ENCODE data around the gene ENG.

ENG gene

GRCh38 chr9:127812011-127812410 is 42.4 kb downstream of the ENG start:
- no peak overlapping the region for H3K27ac ChIP-seq (ENCODE audit: low read length)
- ATAC-seq (ENCODE audit: insufficient read depth, low read depth) (no peak), DNase-seq (no peak)
- H3K4me3 ChIP-seq (ENCODE audit: low read depth in 1 of 2, low read length in 2 of 2): no peak overlapping the region
- no peak overlapping the region for H3K4me2 ChIP-seq (ENCODE audit: insufficient read depth, low read length)
- no peak overlapping the region for H3K9ac ChIP-seq (ENCODE audit: low read depth, low read length)
- peaks cover 11% of the 10 kb centered on the region for H4K20me1 ChIP-seq (ENCODE audit: insufficient read depth, low read length)
- no peaks in the 10 kb centered on the region for H3K27me3 ChIP-seq (ENCODE audit: insufficient read depth, low read length, poor library complexity)
- no peaks in the 10 kb centered on the region for H3K4me1 ChIP-seq (ENCODE audit: insufficient read depth, low read length)
- no peak for TF ChIP-seq EZH2 (IDR thresholded peaks at IDR 0.05; ENCODE audit: borderline replicate concordance, low read depth, low read length, severe bottlenecking)
- TF ChIP-seq CTCF (IDR thresholded peaks at IDR 0.05; ENCODE audit: borderline replicate concordance, extremely low read depth, low read length, poor library complexity, severe bottlenecking): no peak
- peaks cover 80% of the 10 kb centered on the region for H3K36me3 ChIP-seq (ENCODE audit: insufficient read depth, low read length)
- H2AFZ ChIP-seq (ENCODE audit: low read depth, low read length): no peak overlapping the region
- no peaks in the 10 kb centered on the region for H3K9me3 ChIP-seq (ENCODE audit: insufficient read depth, low read length, severe bottlenecking)
- peaks cover 7% of the 10 kb centered on the region; the same call in 1 of the 2 replicates for H3K79me2 ChIP-seq (ENCODE audit: insufficient read depth, low read length)

- no peak for TF ChIP-seq EZH2 (IDR thresholded peaks at IDR 0.05; ENCODE audit: borderline replicate concordance, low read depth, low read length, severe bottlenecking)
- TF ChIP-seq CTCF (IDR thresholded peaks at IDR 0.05; ENCODE audit: borderline replicate concordance, extremely low read depth, low read length, poor library complexity, severe bottlenecking): no peak
- Histone ChIP-seq H3K4me1 (ENCODE audit: insufficient read depth, low read length) (no peaks in the 10 kb centered on the region), H3K79me2 (ENCODE audit: insufficient read depth, low read length) (peaks cover 12% of the 10 kb centered on the region), H3K4me2 (ENCODE audit: insufficient read depth, low read length) (no peak overlapping the region), H3K36me3 (ENCODE audit: insufficient read depth, low read length) (peaks cover 80% of the 10 kb centered on the region), H3K9me3 (ENCODE audit: insufficient read depth, low read length, severe bottlenecking) (no peaks in the 10 kb centered on the region), H2AFZ (ENCODE audit: low read depth, low read length) (no peak overlapping the region), H3K9ac (ENCODE audit: low read depth, low read length) (no peak overlapping the region), H3K27ac (ENCODE audit: low read length) (no peak overlapping the region), H3K27me3 (ENCODE audit: insufficient read depth, low read length, poor library complexity) (no peaks in the 10 kb centered on the region), H4K20me1 (ENCODE audit: insufficient read depth, low read length) (peaks cover 15% of the 10 kb centered on the region), H3K4me3 (ENCODE audit: low read depth in 1 of 2, low read length in 2 of 2) (no peak overlapping the region)
- ATAC-seq (ENCODE audit: insufficient read depth, low read depth) (no peak), DNase-seq (no peak)
Measured at GRCh38 chr9:127810378-127811187, 43.9 kb downstream of the ENG start.

GRCh38 chr9:127809540-127810377 is 44.7 kb downstream of the ENG start:
- peaks cover 15% of the 10 kb centered on the region for H4K20me1 ChIP-seq (ENCODE audit: insufficient read depth, low read length)
- H2AFZ ChIP-seq (ENCODE audit: low read depth, low read length): no peak overlapping the region
- no peak overlapping the region for H3K4me3 ChIP-seq (ENCODE audit: low read depth in 1 of 2, low read length in 2 of 2)
- no peak for TF ChIP-seq CTCF (IDR thresholded peaks at IDR 0.05; ENCODE audit: borderline replicate concordance, extremely low read depth, low read length, poor library complexity, severe bottlenecking)
- TF ChIP-seq EZH2 (IDR thresholded peaks at IDR 0.05; ENCODE audit: borderline replicate concordance, low read depth, low read length, severe bottlenecking): no peak
- H3K36me3 ChIP-seq (ENCODE audit: insufficient read depth, low read length): peaks cover 73% of the 10 kb centered on the region
- H3K79me2 ChIP-seq (ENCODE audit: insufficient read depth, low read length): peaks cover 17% of the 10 kb centered on the region
- H3K9ac ChIP-seq (ENCODE audit: low read depth, low read length): no peak overlapping the region
- DNase-seq: no peak
- H3K9me3 ChIP-seq (ENCODE audit: insufficient read depth, low read length, severe bottlenecking): no peaks in the 10 kb centered on the region
- no peak for ATAC-seq (ENCODE audit: insufficient read depth, low read depth)
- no peaks in the 10 kb centered on the region for H3K4me1 ChIP-seq (ENCODE audit: insufficient read depth, low read length)
- H3K27me3 ChIP-seq (ENCODE audit: insufficient read depth, low read length, poor library complexity): no peaks in the 10 kb centered on the region
- no peak overlapping the region for H3K4me2 ChIP-seq (ENCODE audit: insufficient read depth, low read length)
- H3K27ac ChIP-seq (ENCODE audit: low read length): no peak overlapping the region

All from DND-41 (cell line).